Measurements from ENCODE around the gene SLX9. TPM values are rescaled to one million over a fixed set of nuclear protein-coding genes. Genes with fewer than 3 reads are reported as not detected.
A peak's percentile ranks its signal among the peaks of the same experiment; 100 is the strongest.

The SLX9 gene
- polyA plus RNA-seq, 1 experiment: 12.4 TPM

DNA sequence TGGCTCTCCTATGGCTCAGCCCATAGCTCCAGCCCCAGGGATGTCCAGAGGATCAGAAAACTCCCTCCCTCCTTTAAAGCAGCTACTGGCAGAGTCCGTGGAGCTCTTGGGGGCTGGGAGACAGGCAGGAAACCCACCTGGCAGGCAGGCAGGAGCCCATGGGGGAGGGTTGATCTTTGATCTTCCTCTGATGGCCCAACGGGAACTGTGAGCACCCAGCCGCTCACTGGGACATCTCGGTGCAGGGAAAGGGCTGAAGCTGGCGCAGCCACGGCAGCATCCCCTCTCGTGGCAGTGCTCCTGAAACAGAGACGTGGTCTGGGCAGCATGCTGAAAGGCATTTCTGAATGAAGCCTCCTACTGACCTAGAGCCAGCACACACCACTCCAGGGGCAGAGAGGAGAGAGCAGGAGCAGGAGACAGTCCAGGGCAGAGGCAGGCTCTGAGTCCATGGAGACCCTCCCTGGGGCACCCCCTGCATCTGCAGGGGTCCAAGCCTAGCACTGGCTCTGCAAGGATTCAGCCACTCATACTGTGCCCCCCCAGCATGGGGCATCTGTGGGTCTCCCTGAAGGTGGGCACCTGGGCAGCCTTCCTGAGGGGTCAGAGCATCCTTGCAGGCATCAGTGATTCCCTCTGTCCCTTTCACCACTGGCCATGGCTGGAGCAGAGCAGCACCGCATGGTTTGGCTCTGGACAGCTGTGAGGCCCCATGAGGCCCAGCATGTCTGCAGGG is 4.9 kb upstream of the SLX9 start:
- CTCF ChIA-PET: interaction anchor here (1.1 to 4.9 kb wide), 4 partner anchors 13 to 206 kb away, joined by 3 to 26 read pairs (median 6); partner anchors contain the start of gene UBE2G2
- POLR2A ChIA-PET: no interaction called here
- no peaks in the 10 kb centered on the region for H3K36me3 ChIP-seq (ENCODE audit: control insufficient read depth, insufficient read depth, low read length)
- H3K27me3 ChIP-seq (ENCODE audit: control insufficient read depth, insufficient read depth, low read length): peaks cover 44% of the 10 kb centered on the region
- DNase-seq (ENCODE audit: low read depth): no peak
- H3K4me3 ChIP-seq (ENCODE audit: low read depth, low read length): no peak overlapping the region
- TF ChIP-seq, protein P1, sequence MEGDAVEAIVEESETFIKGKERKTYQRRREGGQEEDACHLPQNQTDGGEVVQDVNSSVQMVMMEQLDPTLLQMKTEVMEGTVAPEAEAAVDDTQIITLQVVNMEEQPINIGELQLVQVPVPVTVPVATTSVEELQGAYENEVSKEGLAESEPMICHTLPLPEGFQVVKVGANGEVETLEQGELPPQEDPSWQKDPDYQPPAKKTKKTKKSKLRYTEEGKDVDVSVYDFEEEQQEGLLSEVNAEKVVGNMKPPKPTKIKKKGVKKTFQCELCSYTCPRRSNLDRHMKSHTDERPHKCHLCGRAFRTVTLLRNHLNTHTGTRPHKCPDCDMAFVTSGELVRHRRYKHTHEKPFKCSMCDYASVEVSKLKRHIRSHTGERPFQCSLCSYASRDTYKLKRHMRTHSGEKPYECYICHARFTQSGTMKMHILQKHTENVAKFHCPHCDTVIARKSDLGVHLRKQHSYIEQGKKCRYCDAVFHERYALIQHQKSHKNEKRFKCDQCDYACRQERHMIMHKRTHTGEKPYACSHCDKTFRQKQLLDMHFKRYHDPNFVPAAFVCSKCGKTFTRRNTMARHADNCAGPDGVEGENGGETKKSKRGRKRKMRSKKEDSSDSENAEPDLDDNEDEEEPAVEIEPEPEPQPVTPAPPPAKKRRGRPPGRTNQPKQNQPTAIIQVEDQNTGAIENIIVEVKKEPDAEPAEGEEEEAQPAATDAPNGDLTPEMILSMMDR (IDR thresholded peaks at IDR 0.05; ENCODE audit: insufficient read depth, low read depth, low read length): no peak

DNA sequence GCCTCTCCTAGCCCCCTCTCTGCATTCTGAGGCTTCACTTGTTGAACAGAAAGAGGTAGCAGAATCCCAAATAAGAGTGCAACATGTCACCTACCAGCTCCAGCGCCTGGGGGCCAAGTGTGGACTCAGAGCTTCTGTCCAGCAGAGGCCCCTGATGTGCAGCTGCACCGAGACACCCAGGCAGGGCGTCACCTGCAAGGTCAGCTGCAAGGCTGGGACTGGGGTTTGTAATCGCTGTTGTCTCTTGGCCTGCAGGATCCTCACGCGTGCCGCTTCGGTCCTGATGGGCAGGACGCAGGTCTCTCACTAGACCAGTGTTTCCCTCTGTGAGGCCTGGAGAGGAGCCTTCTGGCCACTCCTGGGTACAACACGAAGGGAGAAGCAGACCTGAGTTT is 4.3 kb upstream of the SLX9 start:
- ChIA-PET CTCF (no interaction called here), POLR2A (no interaction called here)
- Histone ChIP-seq H3K36me3 (ENCODE audit: control insufficient read depth, insufficient read depth, low read length) (no peaks in the 10 kb centered on the region), H3K4me3 (ENCODE audit: low read depth, low read length) (no peak overlapping the region), H3K27me3 (ENCODE audit: control insufficient read depth, insufficient read depth, low read length) (peaks cover 39% of the 10 kb centered on the region)
- TF ChIP-seq, protein P1 (IDR thresholded peaks at IDR 0.05; ENCODE audit: insufficient read depth, low read depth, low read length): no peak
- DNase-seq (ENCODE audit: low read depth): no peak

DNA sequence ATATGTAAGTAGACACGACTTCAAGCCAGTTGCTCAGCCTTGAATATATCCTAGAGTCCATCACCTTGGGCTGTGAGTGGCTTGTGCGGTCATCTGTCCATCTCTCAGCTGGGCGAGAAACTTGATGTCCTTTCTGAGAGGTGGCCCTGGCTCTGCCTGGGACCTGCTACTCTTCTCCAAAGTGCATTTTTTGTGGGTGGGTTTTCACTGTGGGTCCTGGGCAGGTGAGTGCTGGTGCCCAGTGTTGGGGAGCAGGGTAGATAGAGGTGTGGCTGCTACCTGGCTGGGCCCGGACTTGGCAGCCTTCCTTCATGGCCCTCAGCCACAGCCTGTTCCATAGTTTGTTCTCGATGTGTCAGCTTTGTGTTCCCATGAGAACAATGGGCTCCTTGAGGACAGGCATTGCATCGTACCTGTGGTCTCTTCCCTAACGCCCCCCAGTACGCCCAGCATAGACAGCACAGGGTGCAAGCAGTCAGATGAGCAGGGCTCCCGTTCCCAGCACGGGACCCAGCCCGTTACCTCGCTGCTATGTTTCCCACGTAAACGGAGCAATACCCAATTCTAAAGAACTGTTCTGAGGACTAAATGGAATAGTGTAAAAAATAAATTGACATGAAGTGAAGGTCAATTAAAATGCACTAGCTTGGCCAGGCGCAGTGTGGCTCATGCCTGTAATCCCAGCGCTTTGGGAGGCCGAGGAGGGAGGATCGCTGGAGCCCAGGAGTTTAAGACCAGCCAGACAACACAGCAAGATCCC is 877 bp upstream of the SLX9 start:
- CTCF ChIA-PET: interaction anchor here (2.1 to 5.6 kb wide), 2 partner anchors 11 to 199 kb away, joined by 8 to 33 read pairs; no protein-coding TSS in a partner anchor
- DNase-seq (ENCODE audit: low read depth): no peak

DNA sequence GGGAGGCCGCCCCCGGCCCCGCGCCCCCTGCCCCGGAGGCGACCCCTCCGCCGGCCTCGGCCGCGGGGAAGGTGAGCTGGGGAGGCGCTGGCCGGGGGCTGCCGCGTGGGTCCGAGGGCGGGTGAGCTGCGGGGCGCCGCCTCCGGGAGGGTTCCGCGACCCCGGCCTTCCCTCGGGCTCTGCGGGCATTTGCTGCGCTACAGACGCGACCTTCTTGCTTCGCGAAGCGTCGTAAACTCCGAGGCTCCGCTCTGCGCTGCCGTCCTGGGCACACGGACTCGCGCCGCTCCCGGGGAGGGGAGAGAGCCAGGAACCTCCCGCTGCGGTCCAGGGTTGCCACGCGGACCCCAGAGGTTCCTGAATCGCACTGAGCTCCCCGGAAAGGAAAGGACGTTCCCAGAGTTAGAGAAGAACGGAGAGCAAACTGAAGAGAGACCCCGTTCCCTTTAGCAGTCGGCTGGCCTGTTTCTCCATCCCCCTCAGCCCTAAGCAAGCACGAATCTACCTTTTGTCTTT is 345 bp downstream of the SLX9 start:
- TF ChIP-seq, protein P1 (IDR thresholded peaks at IDR 0.05; ENCODE audit: insufficient read depth, low read depth, low read length): no peak
- peaks cover 6% of the 10 kb centered on the region for H3K36me3 ChIP-seq (ENCODE audit: control insufficient read depth, insufficient read depth, low read length)
- CTCF ChIA-PET: interaction anchor here (2.1 to 5.6 kb wide), 2 partner anchors 10 to 197 kb away, joined by 8 to 33 read pairs; no protein-coding TSS in a partner anchor
- H3K27me3 ChIP-seq (ENCODE audit: control insufficient read depth, insufficient read depth, low read length): peaks cover 1% of the 10 kb centered on the region; the same call in 1 of the 2 replicates
- H3K4me3 ChIP-seq (ENCODE audit: low read depth, low read length): peak overlapping the region; percentile 92
- POLR2A ChIA-PET: no interaction called here
- no peak for DNase-seq (ENCODE audit: low read depth)

More for the DNA sequence above, 877 bp upstream of the SLX9 start:
- H3K36me3 ChIP-seq (ENCODE audit: control insufficient read depth, insufficient read depth, low read length): peaks cover 2% of the 10 kb centered on the region; the same call in 1 of the 2 replicates
- peaks cover 13% of the 10 kb centered on the region for H3K27me3 ChIP-seq (ENCODE audit: control insufficient read depth, insufficient read depth, low read length)
- POLR2A ChIA-PET: no interaction called here
- TF ChIP-seq, protein P1 (IDR thresholded peaks at IDR 0.05; ENCODE audit: insufficient read depth, low read depth, low read length): no peak
- H3K4me3 ChIP-seq (ENCODE audit: low read depth, low read length): peak overlapping the region; percentile 92

DNA sequence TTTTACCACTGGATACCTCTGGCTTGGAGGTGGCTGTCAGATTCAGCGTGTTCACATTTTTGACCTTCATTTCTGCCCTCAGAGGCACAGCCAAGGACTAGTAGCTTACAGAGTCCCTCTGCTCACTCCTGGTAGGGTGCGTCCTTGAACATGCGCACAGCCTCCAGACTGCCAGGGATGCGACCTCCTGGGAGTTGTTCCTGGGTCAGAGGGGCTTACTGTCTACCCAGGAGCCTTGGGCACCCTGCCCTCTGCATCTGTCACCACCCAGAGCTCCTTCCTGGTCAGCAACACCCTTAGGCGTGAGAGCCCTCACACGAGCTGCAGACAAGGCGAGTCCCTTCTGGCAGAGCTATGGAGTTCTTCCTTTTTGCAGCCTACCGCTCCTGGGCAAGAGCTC is 1.7 kb downstream of the SLX9 start:
- ChIA-PET CTCF (interaction anchor here (1.2 to 5.6 kb wide), 3 partner anchors 8 to 196 kb away, joined by 5 to 33 read pairs (median 8); no protein-coding TSS in a partner anchor), POLR2A (no interaction called here)
- no peak for DNase-seq (ENCODE audit: low read depth)
- TF ChIP-seq, protein P1 (IDR thresholded peaks at IDR 0.05; ENCODE audit: insufficient read depth, low read depth, low read length): no peak
- Histone ChIP-seq H3K4me3 (ENCODE audit: low read depth, low read length) (no peak overlapping the region), H3K27me3 (ENCODE audit: control insufficient read depth, insufficient read depth, low read length) (no peaks in the 10 kb centered on the region), H3K36me3 (ENCODE audit: control insufficient read depth, insufficient read depth, low read length) (peaks cover 6% of the 10 kb centered on the region)
